ENCODE results near the gene GNG7.
"Not testable (repeated sequence)": the region's sequence is repeated elsewhere in the genome, so short reads cannot be mapped to it uniquely, and the experiment has no call there.

Gene GNG7

GRCh38 chr19:2569596-2570465, 132.7 kb downstream of the GNG7 start:
- DNase-seq = no peak

DNA sequence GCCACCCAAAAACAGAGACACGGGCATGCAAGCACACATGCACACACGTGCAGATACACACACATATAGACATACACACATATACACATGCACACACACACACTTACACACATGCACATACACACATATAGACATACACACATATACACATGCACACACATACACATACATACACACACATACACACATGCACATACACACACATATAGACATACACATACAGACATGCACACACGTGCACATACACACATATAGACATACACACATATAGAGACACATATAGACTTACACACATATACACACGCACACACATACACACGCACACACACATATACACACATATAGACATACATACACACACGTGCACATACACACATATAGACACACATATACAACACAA, 134.5 kb downstream of the GNG7 start:
- DNase-seq = no peak

DNA sequence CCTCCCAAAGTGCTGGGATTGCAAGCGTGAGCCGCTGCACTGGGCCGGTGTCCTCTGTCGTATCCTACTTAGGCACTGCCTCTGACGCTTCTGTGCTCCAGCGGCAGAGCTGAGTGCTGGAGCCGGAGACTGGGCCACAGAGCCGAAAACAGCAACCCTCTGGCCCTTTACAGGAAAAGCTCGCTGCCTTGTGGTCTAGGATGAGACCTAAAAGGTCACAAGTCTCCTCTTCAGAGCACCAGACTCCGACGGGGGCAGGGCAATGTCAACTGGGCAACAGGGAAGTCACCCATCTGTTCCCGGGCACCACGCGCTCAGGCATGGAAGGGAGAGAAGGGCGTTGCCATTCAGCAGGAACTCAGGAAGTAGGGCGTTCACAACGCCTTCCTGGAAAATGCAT, 134.9 kb downstream of the GNG7 start:
- DNase-seq = peak; percentile 67

GRCh38 chr19:2563546-2563945, 138.9 kb downstream of the GNG7 start:
- not testable (repeated sequence) for DNase-seq

DNA sequence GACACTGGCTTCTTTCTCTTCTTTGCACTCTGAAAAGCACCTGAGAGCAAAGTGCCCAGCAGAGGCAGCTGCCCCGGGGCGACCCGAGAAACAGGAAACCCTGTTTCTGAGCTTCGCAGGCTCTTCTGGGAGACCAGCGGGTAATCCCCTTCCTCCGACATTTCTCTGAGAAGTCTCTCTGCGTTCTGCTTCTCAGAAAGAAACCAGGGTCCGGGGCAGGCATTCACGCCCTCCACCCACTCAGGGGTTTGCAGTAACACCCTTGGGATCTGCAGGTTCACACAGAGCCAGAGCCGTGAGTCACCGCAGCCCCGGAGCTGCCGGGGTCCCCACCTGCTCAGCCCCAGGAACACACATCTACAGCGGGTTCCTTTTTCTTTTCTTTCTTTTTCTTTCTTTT, 140.6 kb downstream of the GNG7 start:
- peak; percentile 25 for DNase-seq

DNA sequence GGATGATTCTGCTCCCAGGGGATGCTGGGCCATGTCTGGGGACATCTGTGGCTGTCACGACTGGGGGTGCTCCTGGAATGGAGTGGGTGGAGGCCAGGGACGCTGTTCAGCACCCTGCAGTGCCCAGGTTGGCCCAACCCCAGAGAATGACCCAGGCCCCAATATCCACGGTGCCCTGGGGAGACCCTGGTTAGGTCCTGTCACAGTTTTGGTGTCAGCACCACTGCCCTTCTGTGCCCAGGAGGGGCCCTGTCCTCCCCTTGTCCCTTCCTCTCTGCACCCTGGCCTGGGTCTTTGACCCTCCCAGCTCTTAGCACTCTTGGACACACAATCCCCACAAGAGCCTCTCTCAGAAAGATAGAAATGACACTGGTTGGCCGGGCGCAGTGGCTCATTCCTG, 141.3 kb downstream of the GNG7 start:
- DNase-seq = no peak

DNA sequence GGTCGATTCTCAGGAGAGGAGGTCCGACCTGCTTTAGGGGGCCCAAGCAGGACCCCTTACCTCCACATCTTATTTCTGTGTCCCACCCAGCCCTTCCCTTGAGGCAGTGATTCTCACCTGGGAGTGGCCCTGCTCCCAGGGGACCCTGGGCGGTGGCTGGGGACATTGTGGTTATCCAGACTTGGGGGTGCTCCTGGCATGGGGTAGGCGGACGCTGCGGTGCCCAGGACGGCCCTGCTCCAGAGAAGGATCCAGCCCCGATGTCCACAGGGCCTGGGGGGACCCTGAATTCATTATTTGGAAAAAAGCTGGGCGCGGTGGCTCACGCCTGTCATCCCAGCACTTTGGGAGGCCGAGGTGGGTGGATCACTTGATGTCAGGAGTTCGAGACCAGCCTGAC, 142.1 kb downstream of the GNG7 start:
- DNase-seq = no peak

- DNase-seq = no peak
These were observed 144.0 kb downstream of the GNG7 start for GRCh38 chr19:2558543-2558942.

GRCh38 chr19:2558131-2558530, 144.4 kb downstream of the GNG7 start:
- not testable (repeated sequence) for DNase-seq

GRCh38 chr19:2557093-2557440, 145.4 kb downstream of the GNG7 start:
- no peak for DNase-seq

DNA sequence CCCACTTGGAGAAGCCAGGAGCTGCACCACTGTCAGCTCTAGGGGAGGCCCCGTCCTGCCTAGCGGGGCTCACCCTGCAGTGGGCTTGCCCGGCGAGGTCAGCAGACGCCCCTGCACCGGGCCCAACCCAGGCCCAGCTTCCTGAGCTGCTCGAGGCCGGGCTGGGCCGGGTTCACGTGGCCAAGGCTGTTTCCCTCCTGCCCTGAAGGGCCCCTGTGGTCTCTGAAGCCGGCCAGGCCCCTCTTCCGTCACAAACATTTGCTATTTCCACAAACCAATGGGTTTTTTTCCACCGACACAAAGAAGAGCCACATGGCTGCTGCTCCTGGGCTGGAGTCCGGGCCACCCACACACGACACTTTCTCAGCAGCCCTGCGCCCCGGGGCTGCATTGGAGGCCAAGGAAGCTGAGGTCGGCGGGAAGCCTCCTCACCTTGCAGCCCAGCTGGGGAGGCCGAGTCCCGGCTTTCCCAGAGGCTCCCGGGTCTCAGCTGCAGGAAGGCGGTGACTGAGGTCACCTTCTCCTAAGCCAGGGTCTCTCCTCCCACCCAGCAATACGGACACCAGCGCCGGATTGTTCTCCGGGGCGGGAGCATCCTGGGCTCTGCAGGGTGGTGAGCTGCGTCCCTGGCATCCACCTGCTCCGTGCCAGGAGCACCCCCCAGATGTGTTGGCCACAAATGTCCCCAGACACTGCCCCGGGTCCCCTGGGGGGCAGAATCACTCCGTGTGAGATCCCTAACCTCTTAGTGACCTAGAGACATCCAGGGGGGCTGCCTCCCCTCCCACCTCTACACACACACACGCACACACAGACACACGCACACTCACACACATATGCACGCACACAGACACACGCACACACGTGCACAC, 146.0 kb downstream of the GNG7 start:
- no peak for DNase-seq

DNA sequence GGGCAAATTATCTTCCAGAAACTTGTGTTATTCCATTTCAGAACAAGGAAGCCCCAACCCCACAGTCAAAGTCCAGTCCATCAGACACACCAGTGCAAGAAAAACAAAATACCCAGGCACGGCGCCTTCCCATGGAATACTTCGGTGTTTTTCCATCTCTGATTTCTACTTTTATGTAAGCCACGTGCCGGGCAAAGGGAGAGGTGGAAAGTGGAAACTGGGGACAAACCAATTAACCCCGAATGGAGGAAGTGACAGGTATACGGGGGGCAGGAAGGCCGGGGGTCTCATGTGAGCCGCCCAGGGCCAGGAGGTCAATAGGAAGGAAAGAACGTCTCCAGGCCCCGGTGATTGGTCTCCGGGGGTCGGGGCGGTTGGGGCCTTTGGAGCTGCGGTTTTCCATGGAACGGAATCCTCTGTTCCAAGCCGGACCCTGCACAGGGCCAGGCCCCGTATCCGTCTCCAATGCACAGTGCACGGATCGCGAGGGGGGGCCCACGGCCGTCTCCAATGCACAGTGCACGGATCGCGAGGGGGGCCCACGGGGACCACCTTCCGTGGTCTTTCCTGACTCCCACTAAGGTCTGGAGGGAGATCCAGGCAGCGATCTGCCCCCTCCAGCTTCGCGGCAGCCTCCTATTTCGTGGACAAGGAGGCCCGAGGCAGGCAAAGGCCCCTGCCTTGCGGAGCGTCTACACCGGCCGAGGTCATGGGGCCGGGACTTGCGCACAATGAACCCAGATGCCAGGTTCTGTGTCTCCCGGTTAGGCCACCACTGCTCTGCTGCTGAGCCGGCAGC, 146.9 kb downstream of the GNG7 start:
- DNase-seq = no peak

- no peak for DNase-seq
These were observed 147.6 kb downstream of the GNG7 start for GRCh38 chr19:2554856-2555255.

DNA sequence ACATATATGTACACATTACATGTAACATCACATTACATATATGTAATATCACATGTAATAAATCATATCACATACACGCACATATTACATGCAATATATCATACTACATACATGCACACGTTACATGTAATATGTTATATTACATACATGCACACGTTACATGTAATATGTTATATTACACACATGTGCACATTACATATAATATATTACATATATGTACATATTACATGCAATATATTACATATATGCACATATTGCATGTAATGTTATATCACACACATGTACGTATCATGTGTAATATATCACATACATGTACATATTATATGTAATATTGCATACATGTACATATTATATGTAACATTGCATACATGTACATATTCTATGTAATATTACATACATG, 149.0 kb downstream of the GNG7 start:
- no peak for DNase-seq

DNA sequence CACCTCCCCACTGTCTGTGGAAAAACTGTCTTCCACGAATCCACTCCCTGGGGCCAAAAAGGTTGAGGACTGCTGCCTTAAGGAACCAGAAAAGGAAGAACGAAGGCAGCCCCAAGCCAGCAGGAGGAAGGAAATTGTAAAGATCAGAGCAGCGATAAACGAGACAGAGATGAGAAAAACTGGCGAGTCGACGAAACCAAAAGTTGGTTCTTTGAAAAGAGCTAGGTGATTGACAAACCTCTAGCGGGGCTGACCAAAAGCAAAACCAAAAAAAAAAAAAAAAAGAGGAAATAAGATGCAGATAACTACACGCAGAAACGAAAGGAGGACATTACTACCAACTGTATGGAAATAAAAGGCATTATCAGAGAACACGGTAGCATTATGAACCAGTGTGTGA, 149.6 kb downstream of the GNG7 start:
- DNase-seq = no peak

- DNase-seq = no peak
These were observed 150.7 kb downstream of the GNG7 start for GRCh38 chr19:2551864-2552185.

GRCh38 chr19:2551172-2551863, 151.2 kb downstream of the GNG7 start:
- DNase-seq = no peak

GRCh38 chr19:2550431-2551171, 151.9 kb downstream of the GNG7 start:
- peak; percentile 97 for DNase-seq

DNA sequence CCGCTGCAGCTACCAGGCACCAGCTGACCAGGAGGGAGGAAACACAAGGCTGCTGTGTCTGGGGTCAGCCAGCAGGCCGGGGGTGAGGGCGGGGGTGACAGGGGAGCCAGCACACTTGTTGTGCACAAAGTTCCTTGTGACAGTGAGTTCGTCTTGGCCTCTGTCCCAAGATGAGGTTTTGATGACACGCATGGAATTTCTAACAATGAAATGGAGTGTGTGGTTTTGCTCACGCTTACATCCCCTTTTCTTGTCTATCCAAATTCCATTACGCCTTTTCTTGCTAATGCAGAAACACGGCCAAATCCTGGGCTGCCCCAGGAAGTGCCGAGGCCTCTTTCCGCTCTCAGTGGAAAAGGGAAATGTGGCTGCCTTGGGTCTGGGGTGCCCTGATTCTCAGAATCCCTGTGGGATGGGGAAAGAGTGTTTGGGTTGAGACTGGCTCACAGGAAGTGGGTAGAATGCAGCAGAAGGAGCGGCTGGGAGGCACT, 152.7 kb downstream of the GNG7 start:
- DNase-seq = no peak

DNA sequence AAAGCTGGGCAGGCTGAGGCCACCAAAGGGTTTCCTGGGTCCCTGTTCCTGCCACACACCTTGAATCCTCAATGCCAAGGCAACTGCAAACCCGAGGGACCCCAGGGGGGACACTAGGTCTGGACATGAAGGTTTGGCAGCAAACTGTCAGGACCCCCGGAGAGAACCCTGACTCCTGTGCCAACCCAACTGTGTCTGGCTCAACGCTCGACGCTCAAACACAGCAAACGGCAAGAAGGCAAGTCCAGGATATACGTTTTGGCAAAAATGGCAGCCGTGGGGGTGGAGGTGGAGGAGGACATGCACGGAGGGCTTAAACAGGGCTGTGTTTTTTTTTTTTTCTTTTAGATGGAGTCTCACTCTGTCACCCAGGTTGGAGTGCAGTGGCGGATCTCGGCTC, 153.5 kb downstream of the GNG7 start:
- no peak for DNase-seq

- no peak for DNase-seq
These were observed 154.8 kb downstream of the GNG7 start for GRCh38 chr19:2547721-2548120.

All from NCI-H2171 treated with DMSO at 0.1 percent for 48 hours (cell line).